Subcutaneous abdominal adipose tissue (tissue), 5 donors: ENCODE data around the gene VPS18.

Experiments
- H3K27ac ChIP-seq: one replicate; pipeline ENCODE4 v1.7.0; 2013; ENCODE audit warnings: low read depth, mild to moderate bottlenecking, inconsistent platforms, low read length, moderate library complexity
- H3K27me3 ChIP-seq, 5 donors: one replicate each; pipeline ENCODE4 v1.7.0; 2013; ENCODE audit warnings: low read length in 5 of 5, inconsistent platforms in 1 of 5; ENCODE audit not compliant: control insufficient read depth in 5 of 5, insufficient read depth in 4 of 5
- H3K36me3 ChIP-seq, 5 donors: one replicate each; pipeline ENCODE4 v1.7.0; 2013; ENCODE audit warnings: low read length in 5 of 5; ENCODE audit not compliant: control insufficient read depth in 5 of 5, insufficient read depth in 5 of 5
- H3K4me1 ChIP-seq, 5 donors: one replicate each; pipeline ENCODE4 v1.7.0; 2013; ENCODE audit warnings: low read length in 5 of 5, mild to moderate bottlenecking in 3 of 5, moderate library complexity in 1 of 5; ENCODE audit not compliant: control insufficient read depth in 5 of 5, insufficient read depth in 5 of 5
- H3K4me3 ChIP-seq, 5 donors: one replicate each; pipeline ENCODE4 v1.7.0; 2013; ENCODE audit warnings: low read length in 5 of 5, low read depth in 1 of 5
- H3K9ac ChIP-seq, 5 donors: one replicate each; pipeline ENCODE4 v1.7.0; 2013; ENCODE audit warnings: low read length in 5 of 5, mild to moderate bottlenecking in 4 of 5, moderate library complexity in 3 of 5
- H3K9me3 ChIP-seq, 5 donors: one replicate each; pipeline ENCODE4 v1.7.0; 2013; ENCODE audit warnings: low read length in 5 of 5; ENCODE audit not compliant: control insufficient read depth in 5 of 5
- donor health status: healthy.
- donor health status: healthy.
- donor health status: healthy.
- donor health status: healthy.
- donor health status: healthy.

The VPS18 gene

GRCh38 chr15:40908095-40908494, 13.8 kb downstream of the VPS18 start:
- peaks cover 0 to 11% (median 9%) of the 10 kb centered on the region in 5 donors for H3K36me3 ChIP-seq
- H3K9me3 ChIP-seq, result no peaks in the 10 kb centered on the region
- no peaks in the 10 kb centered on the region for H3K27me3 ChIP-seq
- peak overlapping the region; percentile 30 for H3K27ac ChIP-seq
- peaks cover 12 to 85% (median 66%) of the 10 kb centered on the region in 5 donors for H3K4me1 ChIP-seq
- no peak overlapping the region for H3K4me3 ChIP-seq
- H3K9ac ChIP-seq, result peak overlapping the region in 1 of 5 donors; percentile 53

- Histone ChIP-seq H3K27me3 (no peaks in the 10 kb centered on the region), H3K27ac (peak overlapping the region; percentile 96), H3K9me3 (no peaks in the 10 kb centered on the region), H3K36me3 (no peaks in the 10 kb centered on the region), H3K9ac (peak overlapping the region in 1 of 5 donors; percentile 73), H3K4me3 (no peak overlapping the region), H3K4me1 (peaks cover 14 to 82% (median 60%) of the 10 kb centered on the region in 5 donors)
Observed at GRCh38 chr15:40909662-40910630, 15.7 kb downstream of the VPS18 start.

- H3K36me3 ChIP-seq, result no peaks in the 10 kb centered on the region
- no peak overlapping the region for H3K9ac ChIP-seq
- peaks cover 10 to 85% (median 50%) of the 10 kb centered on the region in 5 donors for H3K4me1 ChIP-seq
- no peaks in the 10 kb centered on the region for H3K27me3 ChIP-seq
- H3K27ac ChIP-seq, result no peak overlapping the region
- no peaks in the 10 kb centered on the region for H3K9me3 ChIP-seq
- H3K4me3 ChIP-seq, result no peak overlapping the region
Observed at GRCh38 chr15:40911141-40911540, 16.9 kb downstream of the VPS18 start.

GRCh38 chr15:40911693-40912092, 17.4 kb downstream of the VPS18 start:
- no peaks in the 10 kb centered on the region for H3K36me3 ChIP-seq
- H3K9me3 ChIP-seq, result no peaks in the 10 kb centered on the region
- no peaks in the 10 kb centered on the region for H3K27me3 ChIP-seq
- H3K4me1 ChIP-seq, result peaks cover 10 to 84% (median 45%) of the 10 kb centered on the region in 5 donors
- no peak overlapping the region for H3K9ac ChIP-seq
- H3K27ac ChIP-seq, result no peak overlapping the region
- H3K4me3 ChIP-seq, result no peak overlapping the region

GRCh38 chr15:40912478-40912877, 18.2 kb downstream of the VPS18 start:
- Histone ChIP-seq H3K4me3 (no peak overlapping the region), H3K9ac (no peak overlapping the region), H3K9me3 (no peaks in the 10 kb centered on the region), H3K27me3 (peaks cover 0 to 2% (median 0%) of the 10 kb centered on the region in 5 donors), H3K4me1 (peaks cover 10 to 84% (median 37%) of the 10 kb centered on the region in 5 donors), H3K36me3 (no peaks in the 10 kb centered on the region), H3K27ac (no peak overlapping the region)

GRCh38 chr15:40914013-40914412, 19.8 kb downstream of the VPS18 start:
- Histone ChIP-seq H3K36me3 (no peaks in the 10 kb centered on the region), H3K4me3 (no peak overlapping the region), H3K9ac (no peak overlapping the region), H3K27ac (no peak overlapping the region), H3K27me3 (peaks cover 0 to 13% (median 4%) of the 10 kb centered on the region in 5 donors), H3K9me3 (no peaks in the 10 kb centered on the region), H3K4me1 (peaks cover 8 to 85% (median 26%) of the 10 kb centered on the region in 5 donors)

GRCh38 chr15:40914486-40914885, 20.2 kb downstream of the VPS18 start:
- Histone ChIP-seq H3K27ac (peak overlapping the region; percentile 16), H3K9ac (no peak overlapping the region), H3K4me1 (peaks cover 7 to 86% (median 21%) of the 10 kb centered on the region in 5 donors), H3K4me3 (no peak overlapping the region), H3K27me3 (peaks cover 0 to 13% (median 4%) of the 10 kb centered on the region in 5 donors), H3K36me3 (no peaks in the 10 kb centered on the region), H3K9me3 (no peaks in the 10 kb centered on the region)

GRCh38 chr15:40915116-40915661, 20.9 kb downstream of the VPS18 start:
- no peak overlapping the region for H3K4me3 ChIP-seq
- peak overlapping the region; percentile 16 for H3K27ac ChIP-seq
- peaks cover 5 to 83% (median 14%) of the 10 kb centered on the region in 5 donors for H3K4me1 ChIP-seq
- H3K9ac ChIP-seq, result no peak overlapping the region
- no peaks in the 10 kb centered on the region for H3K9me3 ChIP-seq
- peaks cover 0 to 13% (median 4%) of the 10 kb centered on the region in 5 donors for H3K27me3 ChIP-seq
- no peaks in the 10 kb centered on the region for H3K36me3 ChIP-seq

GRCh38 chr15:40915679-40916078, 21.4 kb downstream of the VPS18 start:
- H3K36me3 ChIP-seq, result no peaks in the 10 kb centered on the region
- H3K27me3 ChIP-seq, result peaks cover 0 to 13% (median 4%) of the 10 kb centered on the region in 5 donors
- H3K9me3 ChIP-seq, result no peaks in the 10 kb centered on the region
- H3K4me3 ChIP-seq, result no peak overlapping the region
- H3K4me1 ChIP-seq, result peaks cover under 1 to 79% (median 9%) of the 10 kb centered on the region in 5 donors
- no peak overlapping the region for H3K9ac ChIP-seq
- no peak overlapping the region for H3K27ac ChIP-seq

- Histone ChIP-seq H3K4me1 (peaks cover 0 to 70% (median 7%) of the 10 kb centered on the region in 5 donors), H3K27ac (peak overlapping the region; percentile 54), H3K36me3 (no peaks in the 10 kb centered on the region)
Observed at GRCh38 chr15:40917585-40917984, 23.3 kb downstream of the VPS18 start.

More at GRCh38 chr15:40917585-40917984, 23.3 kb downstream of the VPS18 start:
- Histone ChIP-seq H3K9ac (no peak overlapping the region), H3K27me3 (peaks cover 0 to 13% (median 4%) of the 10 kb centered on the region in 5 donors), H3K4me3 (peak overlapping the region in 2 of 5 donors; percentile 50 to 51), H3K9me3 (no peaks in the 10 kb centered on the region)
